T-cell (primary cell): Measurements from ENCODE around the gene SGSM1. TPM values are rescaled to one million over a fixed set of nuclear protein-coding genes. Genes with fewer than 3 reads are reported as not detected.

Experiments used
- ATAC-seq, 4 experiments: fragments of 200-7000 bp in 3 of 4; fragments of 150-1000 bp in 1 of 4; cut with Tn5 transposase; replicated peaks in 1 of 4; 1 replicate in 3 of 4; 2 replicates in 1 of 4; pipeline ENCODE4 v1.10.0; 2021; ENCODE audit warnings: moderate library complexity in 3 of 4, mild to moderate bottlenecking in 2 of 4, moderate number of reproducible peaks in 1 of 4
- CTCF ChIA-PET, 2 donors: fragments of 300-600 bp; sonication (Branson Sonifier 250); formaldehyde crosslinking; loops; one replicate each; lab custom pipeline; 2022; ENCODE audit warnings: antibody characterized with exemption in 2 of 2; lab: Charles Lee
- POLR2A ChIA-PET, 2 donors: fragments of 300-600 bp; sonication (Branson Sonifier 250); formaldehyde crosslinking; loops; one replicate each; lab custom pipeline; 2022; ENCODE audit warnings: antibody characterized with exemption in 2 of 2; lab: Charles Lee
- DNase-seq, 35 experiments: peaks; one replicate each; pipeline versions ENCODE4 v3.0.0 to v3.0.0-alpha.2; 2013 to 2023
- H3K27ac ChIP-seq: one replicate; pipeline ENCODE4 v1.5.1; 2013; ENCODE audit warnings: low read length
- H3K27me3 ChIP-seq, 2 experiments: replicated peaks in 1 of 2; 1 replicate in 1 of 2; 2 replicates in 1 of 2; pipeline versions ENCODE4 v1.6.1 to v1.7.0; 2013; ENCODE audit warnings: low read length in 1 of 2, mixed read lengths in 1 of 2; ENCODE audit not compliant: control insufficient read depth in 2 of 2, insufficient read depth in 2 of 2; ENCODE audit errors: extremely low read depth in 1 of 2
- H3K36me3 ChIP-seq, 2 donors: 1 replicate in 1 of 2; 2 replicates in 1 of 2; pipeline versions ENCODE4 v1.6.1 to v1.7.0; 2013; ENCODE audit warnings: low read length in 1 of 2; ENCODE audit not compliant: control insufficient read depth in 2 of 2, insufficient read depth in 1 of 2; ENCODE audit errors: extremely low read depth in 1 of 2
- H3K4me1 ChIP-seq, 2 experiments: 1 replicate in 1 of 2; 2 replicates in 1 of 2; pipeline versions ENCODE4 v1.6.1 to v1.7.0; 2013; ENCODE audit warnings: low read length in 2 of 2, mixed read lengths in 1 of 2; ENCODE audit not compliant: insufficient read depth in 2 of 2, control insufficient read depth in 1 of 2; ENCODE audit errors: extremely low read depth in 1 of 2
- H3K4me3 ChIP-seq, 2 donors: 1 replicate in 1 of 2; 2 replicates in 1 of 2; pipeline versions ENCODE4 v1.5.1 to v1.7.0; 2013; ENCODE audit warnings: mild to moderate bottlenecking in 2 of 2, low read length in 1 of 2, moderate library complexity in 1 of 2; ENCODE audit not compliant: control insufficient read depth in 1 of 2; ENCODE audit errors: extremely low read depth in 1 of 2
- H3K9me3 ChIP-seq: 2 replicates; pipeline ENCODE4 v1.7.0; 2013
- H3K27ac Mint-ChIP-seq, 2 donors: one replicate each; pipeline ENCODE4 v1.8.0; 2020 to 2021; ENCODE audit warnings: mild to moderate bottlenecking in 2 of 2, mixed read lengths in 2 of 2
- H3K27me3 Mint-ChIP-seq, 2 donors: one replicate each; pipeline ENCODE4 v1.8.0; 2021 to 2022; ENCODE audit warnings: mixed read lengths in 2 of 2
- H3K36me3 Mint-ChIP-seq: one replicate; pipeline ENCODE4 v1.8.0; 2021; ENCODE audit warnings: mixed read lengths
- H3K4me1 Mint-ChIP-seq, 3 donors: one replicate each; pipeline ENCODE4 v1.8.0; 2020 to 2022; ENCODE audit warnings: mixed read lengths in 3 of 3, mild to moderate bottlenecking in 1 of 3
- H3K4me3 Mint-ChIP-seq, 3 donors: one replicate each; pipeline ENCODE4 v1.8.0; 2020 to 2022; ENCODE audit warnings: mild to moderate bottlenecking in 3 of 3, mixed read lengths in 3 of 3, moderate library complexity in 3 of 3
- H3K9me3 Mint-ChIP-seq, 3 donors: one replicate each; pipeline ENCODE4 v1.8.0; 2020 to 2022; ENCODE audit warnings: mixed read lengths in 3 of 3
- WGBS: methylation state at CpG from one replicate; pipeline ENCODE4 v1.1.5; 2013; ENCODE audit warnings: missing lambda C conversion rate; ENCODE audit not compliant: insufficient coverage; 5-methylcytosine and 5-hydroxymethylcytosine counted together
- total RNA-seq, 35 experiments: library from RNA in 6 of 35; stranded (reverse) in 6 of 35; fragments of 120-200 nt in 1 of 35; gene quantifications; one replicate each; pipeline versions ENCODE4 v1.2.1 to v1.2.4 and lab custom pipeline; 2013 to 2026

Gene SGSM1
- total RNA-seq, 5 donors from 2014 or later (not counting 1 experiment from before 2014, with no cell fraction given): 0.82 to 2.1 (median 1.7) TPM

- H3K36me3 Mint-ChIP-seq: no peaks in the 10 kb centered on the region
Measured at GRCh38 chr22:24776525-24776924, 29.5 kb upstream of the SGSM1 start.

DNA sequence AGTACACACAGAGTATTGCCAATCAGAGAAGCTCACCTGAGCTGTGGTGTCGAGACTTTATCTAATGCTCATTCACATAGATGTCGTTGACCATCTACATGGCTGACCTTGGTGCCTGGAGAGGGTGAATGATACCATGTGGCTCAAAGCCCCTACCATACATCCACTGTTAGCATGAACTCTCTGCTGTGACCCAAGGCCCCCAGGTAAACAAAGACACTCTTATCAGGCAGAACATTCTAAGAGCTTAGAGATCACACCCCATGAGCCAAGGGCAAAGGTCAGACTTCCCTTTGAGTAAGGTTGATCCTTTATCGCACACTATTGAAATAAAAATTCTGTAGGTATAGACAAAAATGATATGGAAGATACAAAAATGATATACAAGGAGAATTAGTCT lies 16.5 kb upstream of the SGSM1 start:
- Mint-ChIP-seq H3K4me3 (no peak overlapping the region), H3K9me3 (no peaks in the 10 kb centered on the region), H3K27ac (no peak overlapping the region), H3K27me3 (peaks cover 9 to 10% of the 10 kb centered on the region in 2 donors), H3K4me1 (no peaks in the 10 kb centered on the region), H3K36me3 (no peaks in the 10 kb centered on the region)
- ChIA-PET CTCF (no interaction called here), POLR2A (interaction anchor here in 1 of 2 donors (0.6 kb wide), 1 partner anchor 27 kb away, joined by 3 read pairs; no protein-coding TSS in a partner anchor)
- DNase-seq (no peak), ATAC-seq (no peak)
- Histone ChIP-seq H3K4me1 (no peaks in the 10 kb centered on the region), H3K27me3 (peaks cover 0 to 6% of the 10 kb centered on the region in 2 experiments), H3K4me3 (no peak overlapping the region), H3K27ac (no peak overlapping the region), H3K36me3 (no peaks in the 10 kb centered on the region), H3K9me3 (no peaks in the 10 kb centered on the region)
- WGBS: 80% methylated on average over 2 of the region's 3 CpGs

More at GRCh38 chr22:24776525-24776924, 29.5 kb upstream of the SGSM1 start:
- peaks cover 0 to 16% of the 10 kb centered on the region in 2 experiments for H3K27me3 ChIP-seq
- ATAC-seq (no peak), DNase-seq (no peak)
- WGBS: no CpG with 5 or more reads among the region's 5 CpGs
- CTCF ChIA-PET: no interaction called here
- Mint-ChIP-seq H3K4me3 (no peak overlapping the region), H3K4me1 (peaks cover 0 to 6% (median 2%) of the 10 kb centered on the region in 3 donors), H3K27me3 (peaks cover 9 to 23% of the 10 kb centered on the region in 2 donors), H3K9me3 (no peaks in the 10 kb centered on the region), H3K27ac (no peak overlapping the region)
- H3K9me3 ChIP-seq: no peaks in the 10 kb centered on the region
- POLR2A ChIA-PET: interaction anchor here in 1 of 2 donors (0.6 kb wide), 1 partner anchor 8 kb away, joined by 5 read pairs; no protein-coding TSS in a partner anchor
- no peaks in the 10 kb centered on the region for H3K4me1 ChIP-seq
- no peak overlapping the region for H3K27ac ChIP-seq
- H3K4me3 ChIP-seq: no peak overlapping the region
- no peaks in the 10 kb centered on the region for H3K36me3 ChIP-seq

- peaks cover 3 to 9% of the 10 kb centered on the region in 2 donors for H3K27me3 Mint-ChIP-seq
Measured at GRCh38 chr22:24791362-24791761, 14.6 kb upstream of the SGSM1 start.

DNA sequence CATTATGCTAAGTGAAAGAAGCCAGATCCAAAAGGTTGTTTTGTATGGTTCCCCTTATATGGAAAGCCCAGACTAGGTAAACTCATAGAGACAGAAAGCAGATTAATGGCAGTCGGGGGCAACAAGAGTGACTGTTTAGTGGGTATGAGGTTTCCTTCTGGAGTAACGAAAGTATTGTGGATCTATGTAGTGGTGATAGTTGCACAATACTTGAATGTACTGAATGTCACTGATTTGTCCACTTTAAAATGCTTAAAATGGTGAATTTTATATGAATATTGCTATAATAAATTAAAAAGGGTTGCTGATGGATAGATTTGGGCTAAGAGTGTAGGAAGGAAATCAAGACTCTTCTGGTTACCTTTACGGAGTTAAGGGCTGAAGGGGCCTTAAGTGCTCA lies 10.0 kb upstream of the SGSM1 start:
- H3K4me1 ChIP-seq: no peaks in the 10 kb centered on the region
- no peaks in the 10 kb centered on the region for H3K36me3 Mint-ChIP-seq
- no peak overlapping the region for H3K4me3 Mint-ChIP-seq
- no peak overlapping the region for H3K4me3 ChIP-seq
- POLR2A ChIA-PET: no interaction called here
- H3K27me3 Mint-ChIP-seq: no peaks in the 10 kb centered on the region
- 91% methylated on average over 1 of the region's 3 CpGs for WGBS
- CTCF ChIA-PET: interaction anchor here in 1 of 2 donors (0.6 kb wide), 1 partner anchor 78 kb away, joined by 4 read pairs; no protein-coding TSS in a partner anchor
- no peak overlapping the region for H3K27ac Mint-ChIP-seq
- no peaks in the 10 kb centered on the region for H3K27me3 ChIP-seq
- H3K27ac ChIP-seq: no peak overlapping the region
- H3K36me3 ChIP-seq: no peaks in the 10 kb centered on the region
- ATAC-seq: no peak
- no peaks in the 10 kb centered on the region for H3K9me3 ChIP-seq
- no peak for DNase-seq
- H3K9me3 Mint-ChIP-seq: no peaks in the 10 kb centered on the region
- H3K4me1 Mint-ChIP-seq: no peaks in the 10 kb centered on the region

More at GRCh38 chr22:24791362-24791761, 14.6 kb upstream of the SGSM1 start:
- Histone ChIP-seq H3K27ac (no peak overlapping the region), H3K9me3 (no peaks in the 10 kb centered on the region), H3K36me3 (no peaks in the 10 kb centered on the region), H3K4me3 (no peak overlapping the region), H3K4me1 (no peaks in the 10 kb centered on the region), H3K27me3 (peaks cover 0 to 2% of the 10 kb centered on the region in 2 experiments)
- Mint-ChIP-seq H3K4me1 (no peaks in the 10 kb centered on the region), H3K27ac (no peak overlapping the region), H3K36me3 (no peaks in the 10 kb centered on the region), H3K4me3 (no peak overlapping the region), H3K9me3 (no peaks in the 10 kb centered on the region)
- ChIA-PET POLR2A (no interaction called here), CTCF (no interaction called here)
- WGBS: 82% methylated on average over 2 of the region's 6 CpGs
- ATAC-seq: no peak
- no peak for DNase-seq

DNA sequence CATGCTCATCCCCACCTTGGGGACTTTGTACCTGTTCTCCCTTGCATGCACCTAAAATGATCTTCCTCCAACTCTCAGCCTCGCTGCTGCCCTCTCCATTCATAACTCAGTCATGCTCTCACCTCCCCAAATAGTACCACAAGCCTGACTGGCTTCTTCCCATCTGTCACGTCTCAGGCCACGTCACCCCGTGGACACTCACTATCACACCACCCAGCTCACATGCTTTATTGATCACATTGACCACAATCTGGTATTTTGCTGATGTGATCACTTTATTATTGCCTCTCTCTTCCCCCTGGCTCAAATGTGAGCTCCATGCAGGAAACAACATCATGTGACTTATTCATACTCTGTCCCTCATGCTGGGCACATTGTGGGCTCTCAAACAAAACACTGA lies 9.2 kb upstream of the SGSM1 start:
- H3K4me3 Mint-ChIP-seq: no peak overlapping the region
- no peak for DNase-seq
- no peak overlapping the region for H3K4me3 ChIP-seq
- no peaks in the 10 kb centered on the region for H3K9me3 ChIP-seq
- peaks cover under 1 to 3% (median 3%) of the 10 kb centered on the region in 3 donors for H3K4me1 Mint-ChIP-seq
- no peaks in the 10 kb centered on the region for H3K9me3 Mint-ChIP-seq
- H3K27ac Mint-ChIP-seq: no peak overlapping the region
- H3K27ac ChIP-seq: no peak overlapping the region
- CTCF ChIA-PET: no interaction called here
- no peaks in the 10 kb centered on the region for H3K36me3 Mint-ChIP-seq
- no peaks in the 10 kb centered on the region for H3K4me1 ChIP-seq
- no peak for ATAC-seq
- WGBS: 70% methylated on average over 4 of the region's 4 CpGs
- H3K27me3 ChIP-seq: no peaks in the 10 kb centered on the region
- no peaks in the 10 kb centered on the region for H3K36me3 ChIP-seq
- H3K27me3 Mint-ChIP-seq: no peaks in the 10 kb centered on the region
- POLR2A ChIA-PET: interaction anchor here in 1 of 2 donors (0.6 kb wide), 1 partner anchor 909 kb away, joined by 3 read pairs; no protein-coding TSS in a partner anchor

DNA sequence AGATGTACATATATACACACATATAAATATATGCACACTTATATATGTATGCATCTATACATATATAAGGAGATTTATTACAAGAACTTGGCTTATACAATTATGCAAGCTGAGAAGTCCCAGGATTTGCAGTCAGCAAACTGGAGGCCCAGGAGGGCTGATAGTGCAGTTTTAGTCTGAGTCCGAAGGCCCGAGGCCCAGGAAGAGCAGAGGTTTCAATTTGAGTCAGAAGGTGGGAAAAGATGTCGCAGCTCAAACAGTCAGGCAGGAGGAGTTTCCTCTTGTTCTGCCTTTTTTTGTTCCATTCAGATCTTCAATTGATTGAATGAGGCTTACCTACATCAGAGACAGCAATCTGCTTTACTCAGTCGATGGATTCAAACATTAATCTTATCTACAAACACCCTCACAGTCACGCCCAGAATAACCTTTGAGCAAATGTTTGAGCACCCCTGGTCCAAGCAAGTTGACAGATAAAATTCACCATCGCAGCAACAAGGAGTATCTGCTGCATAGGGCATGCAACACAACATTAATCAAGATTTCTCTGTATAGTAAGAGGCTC lies 4.0 kb upstream of the SGSM1 start:
- Histone ChIP-seq H3K4me1 (peaks cover 0 to 15% of the 10 kb centered on the region in 2 experiments), H3K27me3 (peaks cover 0 to 12% of the 10 kb centered on the region in 2 experiments), H3K36me3 (no peaks in the 10 kb centered on the region), H3K27ac (no peak overlapping the region), H3K9me3 (no peaks in the 10 kb centered on the region), H3K4me3 (no peak overlapping the region)
- no peak for ATAC-seq
- CTCF ChIA-PET: interaction anchor here (0.6 to 0.7 kb wide), 2 partner anchors 23 to 75 kb away, joined by 3 read pairs; no protein-coding TSS in a partner anchor
- H3K27me3 Mint-ChIP-seq: no peaks in the 10 kb centered on the region
- no peak overlapping the region for H3K27ac Mint-ChIP-seq
- no peaks in the 10 kb centered on the region for H3K9me3 Mint-ChIP-seq
- H3K4me1 Mint-ChIP-seq: peaks cover 4 to 17% (median 7%) of the 10 kb centered on the region in 3 donors
- no peak for DNase-seq
- POLR2A ChIA-PET: no interaction called here
- no peaks in the 10 kb centered on the region for H3K36me3 Mint-ChIP-seq
- peak overlapping the region in 1 of 3 donors; percentile 21 for H3K4me3 Mint-ChIP-seq
- 20% methylated on average over 4 of the region's 6 CpGs for WGBS
